BJ (cell line): ENCODE results near the gene CD6. TPM values are rescaled to one million over a fixed set of nuclear protein-coding genes. Genes with fewer than 3 reads are reported as not detected.
"Not testable (repeated sequence)": the region's sequence is repeated elsewhere in the genome, so short reads cannot be mapped to it uniquely, and the experiment has no call there.

Source experiments
- CTCF ChIA-PET: fragments of 350-600 bp; formaldehyde crosslinking; extraction: SDS; loops from one replicate; lab custom pipeline; 2021; ENCODE audit warnings: antibody characterized with exemption, inconsistent platforms; lab: Yijun Ruan, JAX
- POLR2A ChIA-PET: fragments of 300-600 bp; sonication (Branson Sonifier 250); formaldehyde crosslinking; extraction: SDS; loops from one replicate; lab custom pipeline; 2021; ENCODE audit warnings: antibody characterized with exemption; lab: Charles Lee
- DNase-seq: peaks from one replicate; pipeline ENCODE4 v3.0.0-alpha.2; 2011; ENCODE audit warnings: low read depth
- H3K27me3 ChIP-seq: 2 replicates; pipeline ENCODE4 v1.6.0; 2011; ENCODE audit warnings: low read length; ENCODE audit not compliant: control insufficient read depth, insufficient read depth
- H3K36me3 ChIP-seq: 2 replicates; pipeline ENCODE4 v1.5.1; 2011; ENCODE audit warnings: low read length; ENCODE audit not compliant: control insufficient read depth, insufficient read depth
- H3K4me3 ChIP-seq: 2 replicates; pipeline ENCODE4 v1.5.1; 2011; ENCODE audit warnings: low read depth, mild to moderate bottlenecking, control low read depth, low read length
- polyA plus RNA-seq: library from polyadenylated mRNA; depleted of rRNA; stranded (reverse); fragments of >200 nt; gene quantifications from 2 replicates; pipeline ENCODE4 v1.2.3, GENCODE V29; 2011
- TF ChIP-seq, protein P1 (sequence below): IDR thresholded peaks from 2 replicates; pipeline ENCODE4 v1.5.1; 2011; ENCODE audit warnings: low read depth, mild to moderate bottlenecking, control low read depth, inconsistent platforms, low read length, moderate library complexity; ENCODE audit not compliant: insufficient read depth

CD6 gene
- polyA plus RNA-seq, 1 experiment: not detected

DNA sequence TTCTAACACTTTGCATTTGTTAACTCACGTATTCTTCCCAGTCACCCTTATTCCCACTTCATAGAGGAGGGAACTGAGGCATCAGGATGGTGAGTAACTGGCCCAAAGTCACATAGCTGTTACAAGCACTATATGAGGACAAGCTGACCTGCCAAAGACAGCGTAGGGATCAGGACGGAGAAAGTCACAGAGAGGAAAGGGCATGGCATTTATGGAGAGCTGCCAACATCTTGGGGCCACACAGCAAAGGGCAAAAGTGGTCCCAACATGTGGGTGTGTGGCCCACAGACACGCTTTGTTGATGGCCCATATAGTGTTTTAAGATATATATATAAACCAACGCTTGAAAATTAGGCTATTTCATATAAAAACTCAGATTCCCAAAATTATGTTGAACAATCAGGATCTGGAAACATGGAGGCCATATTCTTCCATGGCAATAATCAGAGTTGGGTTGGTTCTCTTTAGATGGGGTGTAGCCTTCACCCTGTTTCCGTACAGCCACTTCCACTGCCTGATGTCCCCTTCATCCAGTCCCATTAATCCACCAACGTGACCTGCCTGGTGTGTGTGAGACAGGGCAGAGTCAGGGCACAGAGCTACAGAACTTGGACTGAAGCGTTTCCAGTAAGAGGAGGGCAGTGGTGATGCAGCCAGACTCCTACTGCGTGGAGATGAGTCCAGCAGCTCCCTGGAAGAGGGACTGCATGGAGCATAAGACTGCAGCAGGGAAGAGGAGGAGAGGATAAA is 90.9 kb downstream of the CD6 start:
- TF ChIP-seq, protein P1, sequence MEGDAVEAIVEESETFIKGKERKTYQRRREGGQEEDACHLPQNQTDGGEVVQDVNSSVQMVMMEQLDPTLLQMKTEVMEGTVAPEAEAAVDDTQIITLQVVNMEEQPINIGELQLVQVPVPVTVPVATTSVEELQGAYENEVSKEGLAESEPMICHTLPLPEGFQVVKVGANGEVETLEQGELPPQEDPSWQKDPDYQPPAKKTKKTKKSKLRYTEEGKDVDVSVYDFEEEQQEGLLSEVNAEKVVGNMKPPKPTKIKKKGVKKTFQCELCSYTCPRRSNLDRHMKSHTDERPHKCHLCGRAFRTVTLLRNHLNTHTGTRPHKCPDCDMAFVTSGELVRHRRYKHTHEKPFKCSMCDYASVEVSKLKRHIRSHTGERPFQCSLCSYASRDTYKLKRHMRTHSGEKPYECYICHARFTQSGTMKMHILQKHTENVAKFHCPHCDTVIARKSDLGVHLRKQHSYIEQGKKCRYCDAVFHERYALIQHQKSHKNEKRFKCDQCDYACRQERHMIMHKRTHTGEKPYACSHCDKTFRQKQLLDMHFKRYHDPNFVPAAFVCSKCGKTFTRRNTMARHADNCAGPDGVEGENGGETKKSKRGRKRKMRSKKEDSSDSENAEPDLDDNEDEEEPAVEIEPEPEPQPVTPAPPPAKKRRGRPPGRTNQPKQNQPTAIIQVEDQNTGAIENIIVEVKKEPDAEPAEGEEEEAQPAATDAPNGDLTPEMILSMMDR: no peak
- ChIA-PET POLR2A (no interaction called here), CTCF (no interaction called here)
- Histone ChIP-seq H3K36me3 (no peaks in the 10 kb centered on the region), H3K4me3 (no peak overlapping the region), H3K27me3 (peaks cover 3% of the 10 kb centered on the region; the same call in 1 of the 2 replicates)
- DNase-seq: no peak

DNA sequence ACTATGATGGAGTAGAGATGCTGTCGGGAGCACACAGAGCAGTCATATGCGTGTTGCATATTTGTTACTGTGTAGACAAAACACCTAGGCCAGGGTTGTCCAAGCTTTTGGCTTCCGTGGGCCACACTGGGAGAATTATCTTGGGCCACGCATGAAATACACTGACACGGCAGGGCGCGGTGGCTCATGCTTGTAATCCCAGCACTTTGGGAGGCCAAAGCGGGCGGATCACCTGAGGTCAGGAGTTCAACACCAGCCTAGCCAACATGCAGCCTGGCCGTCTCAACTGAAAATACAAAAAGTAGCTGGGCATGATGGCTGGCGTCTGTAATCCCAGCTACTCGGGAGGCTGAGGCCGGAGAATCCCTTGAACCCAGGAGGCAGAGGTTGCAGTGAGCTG is 93.8 kb downstream of the CD6 start:
- CTCF ChIA-PET, H3K4me3 ChIP-seq, DNase-seq, H3K36me3 ChIP-seq, POLR2A ChIA-PET, H3K27me3 ChIP-seq: not testable (repeated sequence)

DNA sequence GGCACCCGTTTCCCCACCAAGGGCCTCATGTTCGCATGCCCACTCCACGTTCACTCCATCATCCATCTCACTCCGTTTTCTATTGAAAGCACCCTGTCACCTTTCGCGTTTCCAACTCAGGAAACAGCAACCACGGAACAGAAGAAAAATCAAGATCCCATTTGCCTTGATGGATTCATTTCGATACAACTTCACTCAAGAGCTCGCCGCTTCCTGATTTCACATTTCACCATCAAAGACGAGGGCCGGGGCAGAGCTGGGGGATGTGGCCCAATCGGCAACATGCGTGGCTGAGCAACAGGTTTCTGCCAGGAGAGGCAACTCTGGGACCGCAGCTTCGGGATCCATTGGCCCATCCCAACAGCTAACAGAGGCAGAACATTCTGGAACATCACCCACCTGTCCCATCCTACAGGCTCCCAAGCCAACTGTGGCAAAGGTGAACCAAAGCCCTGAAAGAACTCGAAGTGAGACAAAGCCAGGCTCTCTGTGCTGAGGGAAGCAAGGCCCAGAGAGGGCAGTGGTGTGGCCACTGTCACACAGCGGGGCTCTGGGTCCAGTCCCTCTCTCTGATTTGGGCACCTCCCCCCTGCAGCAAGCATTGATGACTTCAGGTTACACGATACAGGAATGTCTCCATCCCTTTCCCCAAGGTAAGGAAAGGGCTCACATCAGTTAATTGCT is 94.6 kb downstream of the CD6 start:
- TF ChIP-seq, protein P1: no peak
- Histone ChIP-seq H3K4me3 (no peak overlapping the region), H3K27me3 (peaks cover 3% of the 10 kb centered on the region; the same call in 1 of the 2 replicates), H3K36me3 (no peaks in the 10 kb centered on the region)
- DNase-seq: no peak
- ChIA-PET POLR2A (no interaction called here), CTCF (no interaction called here)

DNA sequence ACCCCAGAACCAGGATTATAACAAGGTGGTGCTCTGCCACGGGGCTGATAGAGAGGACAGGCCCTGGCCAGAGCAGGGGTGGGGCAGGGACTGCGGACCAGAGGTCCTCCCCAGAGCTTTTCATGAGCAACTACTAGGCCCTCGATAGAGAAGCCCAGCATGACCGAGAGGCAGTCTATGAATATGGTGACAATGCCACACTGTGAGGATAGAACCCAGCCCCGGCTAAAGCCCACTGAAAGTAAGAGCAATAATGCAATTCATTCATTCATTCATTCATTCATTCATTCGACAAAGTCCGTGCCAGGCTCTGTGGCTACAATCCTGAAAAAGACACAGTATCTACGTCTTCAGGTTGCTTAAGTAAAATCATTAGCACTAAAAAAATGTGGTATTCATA is 95.2 kb downstream of the CD6 start:
- POLR2A ChIA-PET: no interaction called here
- CTCF ChIA-PET: interaction anchor here (0.9 to 1.3 kb wide), 2 partner anchors 18 to 64 kb away, joined by 3 read pairs; no protein-coding TSS in a partner anchor
- Histone ChIP-seq H3K4me3 (no peak overlapping the region), H3K36me3 (no peaks in the 10 kb centered on the region), H3K27me3 (peaks cover 3% of the 10 kb centered on the region; the same call in 1 of the 2 replicates)
- DNase-seq: no peak
- TF ChIP-seq, protein P1: no peak

DNA sequence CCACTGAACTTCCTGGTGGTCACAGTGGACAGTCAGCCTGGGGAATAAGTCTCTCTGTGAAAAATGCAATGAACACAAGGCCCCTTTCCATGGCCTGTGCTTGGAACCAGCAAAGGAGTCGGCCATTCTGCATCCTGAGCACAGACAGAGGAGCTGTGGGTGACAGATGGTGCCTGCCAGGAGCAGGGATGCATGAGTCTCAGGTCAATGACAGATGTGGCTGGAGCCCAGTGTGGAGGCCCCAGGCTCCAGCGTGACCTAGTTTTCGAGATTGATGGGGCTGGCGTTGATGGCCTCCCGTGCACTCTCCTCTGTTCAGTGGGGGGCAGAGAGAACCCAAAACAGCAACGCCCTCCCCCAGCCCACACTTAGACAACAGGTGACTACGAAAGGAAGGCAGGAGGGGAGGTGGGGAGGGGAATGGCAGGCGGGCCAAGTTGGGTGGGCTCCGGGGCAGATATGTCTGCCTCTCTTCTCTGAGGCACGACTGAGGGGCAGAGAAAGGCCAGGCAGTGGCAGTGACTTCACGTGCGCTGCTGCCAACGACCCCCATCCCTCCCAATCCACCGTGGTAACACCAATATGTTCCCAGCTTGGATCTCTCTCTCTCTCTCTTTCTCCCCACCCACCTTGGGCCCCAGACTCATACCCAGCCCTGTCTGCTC is 96.4 kb downstream of the CD6 start:
- H3K36me3 ChIP-seq: no peaks in the 10 kb centered on the region
- H3K27me3 ChIP-seq: peaks cover 3% of the 10 kb centered on the region; the same call in 1 of the 2 replicates
- DNase-seq: no peak
- TF ChIP-seq, protein P1: no peak
- POLR2A ChIA-PET: no interaction called here
- CTCF ChIA-PET: interaction anchor here (1.3 kb wide), 1 partner anchor 19 kb away, joined by 3 read pairs; no protein-coding TSS in a partner anchor
- H3K4me3 ChIP-seq: no peak overlapping the region
